Embryonic facial prominence (tissue), 1 donor: ENCODE measurements around the gene TRIM66.
A peak's percentile ranks its signal among the peaks of the same experiment; 100 is the strongest.

Experiments used
- DNase-seq: peaks from one replicate; pipeline ENCODE4 v3.0.0-alpha.2; 2016; ENCODE audit errors: extremely low spot score

TRIM66 gene, protein sequence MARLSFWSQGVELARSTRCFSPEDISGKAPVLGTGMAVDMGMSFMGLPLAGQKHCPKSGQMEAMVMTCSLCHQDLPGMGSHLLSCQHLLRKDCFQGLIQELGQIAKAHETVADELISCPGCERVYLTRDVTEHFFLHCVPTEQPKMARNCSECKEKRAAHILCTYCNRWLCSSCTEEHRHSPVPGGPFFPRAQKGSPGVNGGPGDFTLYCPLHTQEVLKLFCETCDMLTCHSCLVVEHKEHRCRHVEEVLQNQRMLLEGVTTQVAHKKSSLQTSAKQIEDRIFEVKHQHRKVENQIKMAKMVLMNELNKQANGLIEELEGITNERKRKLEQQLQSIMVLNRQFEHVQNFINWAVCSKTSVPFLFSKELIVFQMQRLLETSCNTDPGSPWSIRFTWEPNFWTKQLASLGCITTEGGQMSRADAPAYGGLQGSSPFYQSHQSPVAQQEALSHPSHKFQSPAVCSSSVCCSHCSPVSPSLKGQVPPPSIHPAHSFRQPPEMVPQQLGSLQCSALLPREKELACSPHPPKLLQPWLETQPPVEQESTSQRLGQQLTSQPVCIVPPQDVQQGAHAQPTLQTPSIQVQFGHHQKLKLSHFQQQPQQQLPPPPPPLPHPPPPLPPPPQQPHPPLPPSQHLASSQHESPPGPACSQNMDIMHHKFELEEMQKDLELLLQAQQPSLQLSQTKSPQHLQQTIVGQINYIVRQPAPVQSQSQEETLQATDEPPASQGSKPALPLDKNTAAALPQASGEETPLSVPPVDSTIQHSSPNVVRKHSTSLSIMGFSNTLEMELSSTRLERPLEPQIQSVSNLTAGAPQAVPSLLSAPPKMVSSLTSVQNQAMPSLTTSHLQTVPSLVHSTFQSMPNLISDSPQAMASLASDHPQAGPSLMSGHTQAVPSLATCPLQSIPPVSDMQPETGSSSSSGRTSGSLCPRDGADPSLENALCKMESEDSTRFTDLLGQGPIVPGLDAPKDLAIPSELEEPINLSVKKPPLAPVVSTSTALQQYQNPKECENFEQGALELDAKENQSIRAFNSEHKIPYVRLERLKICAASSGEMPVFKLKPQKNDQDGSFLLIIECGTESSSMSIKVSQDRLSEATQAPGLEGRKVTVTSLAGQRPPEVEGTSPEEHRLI (N-terminal part only)

DNA sequence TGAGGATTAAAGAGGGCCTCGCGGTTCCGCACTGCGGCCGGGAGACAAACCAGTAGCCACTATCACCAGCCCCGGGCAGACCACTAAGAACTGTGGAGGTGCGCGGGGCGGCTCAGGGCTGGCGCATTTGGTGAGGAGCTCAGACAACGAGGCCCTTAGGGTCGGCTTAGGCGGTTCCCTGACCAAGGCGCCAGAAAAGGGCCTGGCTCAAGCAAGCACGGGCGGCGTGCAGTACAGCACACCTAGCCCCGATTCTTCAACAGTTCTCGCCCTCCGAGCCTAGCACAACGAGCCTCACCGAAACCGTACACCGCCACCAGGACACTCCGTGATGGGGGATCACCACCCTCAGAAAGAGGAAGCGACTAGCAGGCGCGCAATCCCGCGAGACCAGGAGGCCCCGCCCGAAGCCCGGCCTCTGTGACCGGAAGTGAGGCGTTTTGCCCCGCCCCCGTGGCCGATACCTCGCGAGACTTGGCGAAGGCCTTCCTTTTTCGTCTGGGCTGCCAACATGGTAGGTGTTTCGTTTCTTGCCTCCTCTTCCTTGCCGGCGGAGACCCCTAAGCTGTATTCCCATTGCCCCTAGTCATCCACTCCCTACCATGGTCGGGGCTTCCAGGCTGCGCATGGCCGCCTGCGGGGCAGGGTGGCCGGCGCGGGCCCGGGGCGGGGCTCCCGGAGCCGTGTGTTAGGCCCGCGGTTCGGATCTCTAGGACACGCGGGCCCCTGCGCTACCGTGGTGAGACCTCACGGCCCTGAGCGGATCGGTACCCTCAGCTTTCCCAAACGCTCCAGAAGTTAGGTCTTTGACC lies at the start of gene TRIM66, which contains the start of gene RPL27A:
TRIM66 (minus strand) TSS at position 363 of the 812 bp plus-strand sequence. CDS start 10,391 bp downstream, outside the sequence.
RPL27A (plus strand) TSS at position 490 of the 812 bp plus-strand sequence; CDS start at position 512, 22 bp downstream.
- DNase-seq, result peak; percentile 93

- DNase-seq, result no peak
Observed at GRCh38 chr11:8731647-8732323, 49.3 kb upstream of the TRIM66 start.

DNA sequence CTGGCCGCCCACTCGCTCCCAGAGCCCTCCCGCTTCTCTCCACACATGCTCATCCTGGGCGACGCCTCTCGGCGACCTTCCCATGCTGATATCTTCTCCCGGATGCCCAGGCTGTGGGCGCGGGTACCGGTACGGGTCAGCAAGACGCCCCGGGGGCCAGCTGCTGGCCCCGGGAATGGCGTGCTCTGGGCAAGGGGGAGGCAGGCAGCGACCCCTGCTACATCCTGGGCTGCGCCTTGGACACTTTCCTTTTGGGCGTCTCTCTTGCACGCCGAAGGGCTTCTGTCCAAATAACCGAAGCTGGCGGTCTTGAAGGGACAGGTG lies 48.2 kb upstream of the TRIM66 start:
- DNase-seq, result no peak

DNA sequence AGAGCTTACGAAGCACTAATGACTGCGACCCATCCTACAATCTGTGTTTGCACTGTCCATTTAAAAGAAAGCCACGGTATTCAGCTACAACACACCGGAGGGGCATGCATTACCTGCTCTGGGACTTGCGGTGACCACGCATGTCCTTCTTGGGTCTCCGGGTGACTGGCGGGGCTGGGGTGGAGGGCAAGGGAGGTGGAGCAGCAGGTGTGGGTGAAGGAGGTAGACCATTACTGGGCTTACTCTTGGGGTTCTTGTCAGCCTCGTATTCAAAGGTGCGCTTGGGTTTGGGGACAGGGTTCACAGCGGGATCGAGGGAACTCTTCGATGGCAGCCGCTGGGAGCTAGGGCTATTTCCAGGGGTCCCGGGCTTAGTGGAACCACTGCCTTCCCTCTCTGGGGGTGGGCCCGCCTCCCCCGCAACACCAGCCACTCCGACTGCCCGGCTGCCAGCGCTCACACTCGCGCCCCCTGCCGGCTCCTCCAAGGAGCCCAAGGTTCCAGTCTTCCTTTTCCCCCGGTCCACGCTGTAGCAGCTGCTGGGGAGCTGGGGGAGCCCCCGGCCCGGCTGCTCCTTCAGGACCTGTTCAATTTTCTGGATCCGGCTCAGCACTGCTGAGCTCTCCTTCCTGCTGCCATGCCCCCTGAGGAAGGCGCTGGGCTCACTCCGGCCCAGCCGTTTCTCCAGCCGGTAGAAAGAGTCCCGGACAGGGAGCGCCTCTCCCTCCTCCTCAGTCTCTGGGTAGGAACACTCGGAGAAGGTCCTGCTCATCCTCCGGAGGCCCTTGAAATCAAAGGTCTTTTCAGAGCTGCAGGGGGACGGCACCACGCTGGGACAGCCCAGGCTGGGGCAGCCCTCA lies 47.6 kb upstream of the TRIM66 start:
- no peak for DNase-seq

GRCh38 chr11:8729067-8729466 lies 46.6 kb upstream of the TRIM66 start:
- no peak for DNase-seq

- DNase-seq, result no peak
Observed at GRCh38 chr11:8728563-8728962, 46.1 kb upstream of the TRIM66 start.

DNA sequence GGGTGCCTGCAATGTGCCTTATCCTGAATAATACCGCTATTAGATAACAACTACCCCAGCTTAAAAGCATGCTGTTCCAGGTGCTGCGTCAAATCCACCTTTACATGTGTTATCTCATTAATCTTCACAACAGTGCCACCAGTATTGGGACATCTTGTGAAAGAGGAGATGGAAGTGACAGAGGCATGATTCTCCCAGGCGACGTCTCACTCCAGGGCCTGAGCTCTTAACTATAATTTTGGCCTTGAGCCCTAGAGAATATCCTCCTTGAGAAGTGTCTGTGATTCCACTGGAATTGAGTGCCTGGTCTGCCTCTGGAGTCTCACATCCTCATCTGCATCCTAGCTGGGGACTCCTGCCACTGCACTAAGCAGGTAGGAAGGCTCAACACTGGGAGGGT lies 43.9 kb upstream of the TRIM66 start:
- DNase-seq, result no peak

DNA sequence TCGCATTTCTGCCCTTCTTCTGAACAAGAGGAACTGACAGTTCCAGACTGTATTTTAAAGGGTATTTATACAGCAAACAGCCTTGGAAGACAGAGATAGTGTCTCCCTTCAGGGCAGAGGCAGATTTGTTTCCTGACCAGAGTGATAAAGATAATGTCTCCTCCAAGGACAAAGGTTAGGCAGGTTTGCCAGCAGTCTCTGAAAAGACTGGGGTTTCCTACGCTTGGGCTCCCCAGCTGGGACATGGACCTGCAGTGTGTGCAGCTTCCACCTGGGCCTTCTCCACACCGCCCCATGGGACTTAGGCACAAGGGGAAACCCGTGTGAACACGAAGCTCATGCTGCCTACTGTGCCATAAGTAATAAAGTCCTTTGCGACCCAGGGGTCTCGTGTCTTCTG lies 42.2 kb upstream of the TRIM66 start:
- no peak for DNase-seq

- no peak for DNase-seq
Observed at GRCh38 chr11:8723711-8724110, 41.2 kb upstream of the TRIM66 start.

DNA sequence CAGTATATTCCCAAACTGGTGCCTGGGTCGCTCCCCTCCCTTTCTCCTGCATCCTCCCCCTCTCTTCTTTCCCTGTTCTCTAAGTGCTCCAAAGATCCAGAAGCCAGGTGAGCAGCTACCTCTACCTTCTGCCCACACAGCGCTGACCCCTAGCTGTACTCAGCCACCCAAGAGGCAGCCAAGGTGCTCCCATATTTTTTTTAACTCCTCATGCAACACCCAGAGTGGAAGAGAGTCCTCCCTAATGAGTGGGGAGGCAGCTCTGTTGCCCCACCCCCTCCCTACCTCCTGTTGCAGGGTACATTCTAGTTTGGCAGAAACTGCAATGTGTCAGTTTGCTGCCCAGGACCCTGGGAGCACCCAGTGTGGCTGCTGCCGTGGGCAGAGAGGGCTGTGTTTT lies 40.3 kb upstream of the TRIM66 start:
- no peak for DNase-seq

- no peak for DNase-seq
Observed at GRCh38 chr11:8721609-8722500, 39.4 kb upstream of the TRIM66 start.

DNA sequence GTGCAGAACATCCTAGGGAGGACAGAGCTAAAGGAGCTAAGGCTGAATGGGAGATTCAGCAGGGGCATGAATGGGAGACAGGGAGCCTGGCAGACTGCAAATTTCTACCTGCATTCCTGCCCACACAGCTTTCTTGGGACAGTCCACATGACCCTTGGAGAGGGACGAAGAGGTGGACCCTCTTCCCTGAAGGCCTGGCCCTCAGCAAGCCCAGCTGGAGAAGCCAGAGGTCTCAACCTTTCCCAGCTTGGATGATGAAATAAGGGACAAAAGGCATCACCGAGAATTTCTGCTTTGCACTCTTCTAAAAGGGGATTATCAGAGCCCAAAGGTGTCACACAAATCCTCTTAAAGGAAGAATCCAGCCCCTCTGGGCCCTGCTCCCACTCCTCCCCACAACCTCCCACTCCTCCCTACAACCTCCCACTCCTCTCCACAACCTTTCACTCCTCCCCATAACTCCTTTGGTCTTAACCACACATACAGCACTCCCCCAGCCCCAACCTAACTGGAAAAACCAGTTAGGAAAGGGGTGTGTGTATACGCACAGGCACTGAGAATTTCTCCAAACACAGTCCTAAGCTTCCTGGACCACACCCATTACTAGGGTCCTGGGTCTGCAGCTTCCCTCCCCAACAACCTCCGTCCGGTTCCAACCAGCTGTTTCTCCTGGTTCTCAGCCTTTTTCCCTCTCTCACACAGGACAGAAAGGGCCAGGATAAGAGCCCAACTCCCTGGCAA lies 38.6 kb upstream of the TRIM66 start:
- peak; percentile 20 for DNase-seq

GRCh38 chr11:8720352-8720751 lies 37.9 kb upstream of the TRIM66 start:
- no peak for DNase-seq

- DNase-seq, result no peak
Observed at GRCh38 chr11:8719721-8720120, 37.3 kb upstream of the TRIM66 start.

DNA sequence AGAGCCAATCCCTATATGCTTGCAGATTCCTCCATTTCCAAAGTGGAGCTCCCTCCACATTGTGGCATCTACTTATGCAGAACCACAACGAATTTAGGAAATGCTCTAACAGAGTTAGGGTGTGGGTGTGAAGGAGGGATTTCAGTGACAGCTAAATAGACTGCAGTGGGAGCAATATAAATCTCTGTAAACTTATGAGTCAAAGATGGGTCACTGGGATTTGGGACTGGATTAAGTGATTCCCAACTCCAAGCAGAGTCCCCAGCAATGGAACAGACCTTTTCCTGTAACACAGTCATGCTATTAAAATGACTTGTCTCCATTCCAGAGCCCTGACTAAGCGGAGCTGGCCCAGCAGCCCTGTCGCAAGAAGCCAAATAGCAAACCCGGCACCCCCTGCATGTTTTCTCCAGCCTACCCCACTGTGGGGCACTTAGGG lies 36.8 kb upstream of the TRIM66 start:
- DNase-seq, result no peak

- no peak for DNase-seq
Observed at GRCh38 chr11:8717876-8718753, 35.6 kb upstream of the TRIM66 start.

- no peak for DNase-seq
Observed at GRCh38 chr11:8717544-8717875, 35.0 kb upstream of the TRIM66 start.
